Suprapubic skin (tissue), 4 donors: ENCODE measurements around the gene SLC40A1. TPM values are rescaled to one million over a fixed set of nuclear protein-coding genes. Genes with fewer than 3 reads are reported as not detected.

ENCODE experiments used
- DNase-seq, 2 donors: peaks; one replicate each; pipeline ENCODE4 v3.0.0-alpha.2; 2019; ENCODE audit warnings: low spot score in 2 of 2
- H3K27ac ChIP-seq: fragments of 200-600 bp; sonication (generic); one replicate; pipeline ENCODE4 v1.5.1; 2019
- H3K27me3 ChIP-seq: fragments of 200-600 bp; sonication (generic); one replicate; pipeline ENCODE4 v1.5.1; 2019
- H3K36me3 ChIP-seq: fragments of 200-600 bp; sonication (generic); one replicate; pipeline ENCODE4 v1.5.1; 2019
- H3K4me1 ChIP-seq: fragments of 200-600 bp; sonication (generic); one replicate; pipeline ENCODE4 v1.5.1; 2019
- H3K4me3 ChIP-seq: fragments of 200-600 bp; sonication (generic); one replicate; pipeline ENCODE4 v1.5.1; 2019; ENCODE audit warnings: mild to moderate bottlenecking
- H3K9me3 ChIP-seq: fragments of 200-600 bp; sonication (generic); one replicate; pipeline ENCODE4 v1.5.1; 2019
- EP300 ChIP-seq: sonication (generic); formaldehyde crosslinking; IDR thresholded peaks from one replicate; pipeline ENCODE4 v1.6.1; 2017; ENCODE audit warnings: antibody characterized with exemption
- POLR2A ChIP-seq, 2 donors: fragments of 450-650 bp; IDR thresholded peaks; one replicate each; pipeline ENCODE4 v1.6.1; 2017; ENCODE audit warnings: antibody characterized with exemption in 2 of 2, mild to moderate bottlenecking in 2 of 2, moderate library complexity in 2 of 2
- POLR2AphosphoS5 ChIP-seq, 3 donors: sonication (generic); formaldehyde crosslinking; IDR thresholded peaks; one replicate each; pipeline ENCODE4 v1.6.1; 2017; ENCODE audit warnings: antibody characterized with exemption in 3 of 3
- WGBS: methylation state at CpG from one replicate; pipeline ENCODE4 v1.1.5; 2018; 5-methylcytosine and 5-hydroxymethylcytosine counted together
- total RNA-seq, 4 donors: library from RNA; depleted of rRNA; stranded (reverse); fragments of >200 nt; gene quantifications; one replicate each; pipeline ENCODE4 v1.1.0, GENCODE V29; 2016
- TF ChIP-seq, protein P1 (sequence below), 2 donors: fragments of 200-600 bp in 1 of 2; fragments of 450-650 bp in 1 of 2; sonication (generic) in 1 of 2; IDR thresholded peaks; one replicate each; pipeline ENCODE4 v1.5.1; 2016 to 2019; ENCODE audit warnings: antibody characterized with exemption in 2 of 2, mild to moderate bottlenecking in 1 of 2, moderate library complexity in 1 of 2

Gene SLC40A1
- total RNA-seq, 4 donors from 2014 or later: 17.2 to 33.6 (median 19.6) TPM

DNA sequence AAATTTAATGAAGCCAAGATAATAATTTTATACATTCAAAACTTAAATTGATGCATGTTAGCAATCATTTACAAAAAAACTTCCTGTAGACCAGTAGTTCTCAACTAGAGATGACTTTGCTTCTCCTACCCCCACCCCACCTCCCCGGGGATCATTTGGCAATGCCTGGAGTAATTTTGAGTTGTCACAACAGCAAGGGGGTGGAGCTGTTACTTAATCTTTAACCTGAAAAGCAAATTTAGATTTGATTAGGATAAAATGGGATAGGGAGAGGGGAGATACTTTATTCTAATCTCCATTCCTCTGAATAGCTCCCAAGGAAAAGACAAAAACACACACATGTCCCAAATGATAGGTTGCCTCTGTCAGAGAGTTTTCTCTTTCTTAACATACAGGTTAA, 4.2 kb downstream of the SLC40A1 start:
- no peak overlapping the region for H3K4me3 ChIP-seq
- H3K9me3 ChIP-seq: no peaks in the 10 kb centered on the region
- no peak for TF ChIP-seq POLR2A (IDR thresholded peaks at IDR 0.05)
- TF ChIP-seq, protein P1, sequence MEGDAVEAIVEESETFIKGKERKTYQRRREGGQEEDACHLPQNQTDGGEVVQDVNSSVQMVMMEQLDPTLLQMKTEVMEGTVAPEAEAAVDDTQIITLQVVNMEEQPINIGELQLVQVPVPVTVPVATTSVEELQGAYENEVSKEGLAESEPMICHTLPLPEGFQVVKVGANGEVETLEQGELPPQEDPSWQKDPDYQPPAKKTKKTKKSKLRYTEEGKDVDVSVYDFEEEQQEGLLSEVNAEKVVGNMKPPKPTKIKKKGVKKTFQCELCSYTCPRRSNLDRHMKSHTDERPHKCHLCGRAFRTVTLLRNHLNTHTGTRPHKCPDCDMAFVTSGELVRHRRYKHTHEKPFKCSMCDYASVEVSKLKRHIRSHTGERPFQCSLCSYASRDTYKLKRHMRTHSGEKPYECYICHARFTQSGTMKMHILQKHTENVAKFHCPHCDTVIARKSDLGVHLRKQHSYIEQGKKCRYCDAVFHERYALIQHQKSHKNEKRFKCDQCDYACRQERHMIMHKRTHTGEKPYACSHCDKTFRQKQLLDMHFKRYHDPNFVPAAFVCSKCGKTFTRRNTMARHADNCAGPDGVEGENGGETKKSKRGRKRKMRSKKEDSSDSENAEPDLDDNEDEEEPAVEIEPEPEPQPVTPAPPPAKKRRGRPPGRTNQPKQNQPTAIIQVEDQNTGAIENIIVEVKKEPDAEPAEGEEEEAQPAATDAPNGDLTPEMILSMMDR (IDR thresholded peaks at IDR 0.05): no peak
- no peak for TF ChIP-seq EP300
- TF ChIP-seq POLR2AphosphoS5 (IDR thresholded peaks at IDR 0.05): no peak
- peaks cover 41% of the 10 kb centered on the region for H3K4me1 ChIP-seq
- H3K27ac ChIP-seq: no peak overlapping the region
- 39% methylated on average over 1 of the region's 1 CpG for WGBS
- no peaks in the 10 kb centered on the region for H3K27me3 ChIP-seq
- DNase-seq: no peak
- peaks cover 25% of the 10 kb centered on the region for H3K36me3 ChIP-seq

DNA sequence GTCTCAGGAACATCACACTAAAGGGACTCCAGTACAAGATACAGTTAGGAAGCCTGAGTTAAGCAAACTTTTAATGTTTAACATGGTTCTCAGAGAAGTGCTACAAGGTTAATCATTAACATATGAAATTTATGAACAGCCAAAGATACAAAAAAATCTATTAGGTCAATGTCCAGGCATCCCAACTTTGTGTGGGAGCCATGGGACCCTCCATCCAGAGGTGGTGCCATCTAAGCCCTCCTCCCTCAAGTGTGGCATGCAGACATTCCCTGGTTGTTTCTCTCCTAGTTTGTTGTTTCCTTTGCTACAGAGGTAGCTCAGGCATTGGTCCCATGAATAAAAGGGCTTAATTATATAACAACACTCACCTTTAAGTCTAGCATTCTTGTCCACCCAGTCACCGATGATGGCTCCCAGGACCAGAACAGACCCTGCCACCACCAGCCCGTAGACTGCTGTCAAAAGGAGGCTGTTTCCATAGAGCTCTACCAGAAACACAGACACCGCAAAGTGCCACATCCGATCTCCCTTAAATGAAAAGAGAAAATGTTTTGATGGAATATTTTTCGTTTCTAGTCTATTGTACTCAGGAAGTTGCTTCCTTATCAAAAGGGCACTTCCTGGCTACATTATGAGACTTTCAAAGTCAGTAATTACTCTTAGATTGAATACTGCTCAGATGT, 5.7 kb downstream of the SLC40A1 start:
- H3K9me3 ChIP-seq: no peaks in the 10 kb centered on the region
- peaks cover 39% of the 10 kb centered on the region for H3K4me1 ChIP-seq
- H3K27ac ChIP-seq: no peak overlapping the region
- H3K36me3 ChIP-seq: peaks cover 34% of the 10 kb centered on the region
- TF ChIP-seq POLR2AphosphoS5 (IDR thresholded peaks at IDR 0.05) (no peak), EP300 (no peak), POLR2A (IDR thresholded peaks at IDR 0.05) (no peak)
- TF ChIP-seq, protein P1 (IDR thresholded peaks at IDR 0.05): no peak
- 82% methylated on average over 5 of the region's 5 CpGs for WGBS
- no peak overlapping the region for H3K4me3 ChIP-seq
- DNase-seq: no peak
- no peaks in the 10 kb centered on the region for H3K27me3 ChIP-seq

DNA sequence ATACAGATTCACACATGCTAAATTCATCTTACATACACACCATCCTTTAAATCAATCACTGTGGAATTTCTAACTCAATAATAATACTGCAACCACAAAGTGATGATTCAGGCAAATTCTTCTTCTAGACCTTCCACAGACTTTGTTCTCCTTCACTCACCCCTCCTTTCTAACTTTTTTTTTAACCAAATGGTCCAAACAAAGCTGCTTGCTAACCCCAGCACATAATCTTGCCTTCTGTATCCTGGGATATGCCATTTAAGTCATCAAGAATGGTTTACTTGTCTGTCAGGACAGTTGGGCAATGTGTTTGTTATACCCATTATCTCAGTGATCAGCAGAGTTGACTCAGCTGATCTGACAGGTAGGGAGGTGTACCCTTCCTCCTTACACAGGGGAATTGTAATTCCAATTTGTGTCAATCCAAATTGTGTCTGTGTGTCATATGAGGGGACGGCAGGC, 10.0 kb downstream of the SLC40A1 start:
- Histone ChIP-seq H3K27me3 (no peaks in the 10 kb centered on the region), H3K4me1 (peaks cover 19% of the 10 kb centered on the region), H3K9me3 (no peaks in the 10 kb centered on the region), H3K36me3 (peaks cover 51% of the 10 kb centered on the region), H3K27ac (no peak overlapping the region), H3K4me3 (no peak overlapping the region)
- 96% methylated on average over 1 of the region's 1 CpG for WGBS
- no peak for DNase-seq
- TF ChIP-seq POLR2A (IDR thresholded peaks at IDR 0.05) (no peak), POLR2AphosphoS5 (IDR thresholded peaks at IDR 0.05) (no peak), EP300 (no peak)
- TF ChIP-seq, protein P1 (IDR thresholded peaks at IDR 0.05): no peak

DNA sequence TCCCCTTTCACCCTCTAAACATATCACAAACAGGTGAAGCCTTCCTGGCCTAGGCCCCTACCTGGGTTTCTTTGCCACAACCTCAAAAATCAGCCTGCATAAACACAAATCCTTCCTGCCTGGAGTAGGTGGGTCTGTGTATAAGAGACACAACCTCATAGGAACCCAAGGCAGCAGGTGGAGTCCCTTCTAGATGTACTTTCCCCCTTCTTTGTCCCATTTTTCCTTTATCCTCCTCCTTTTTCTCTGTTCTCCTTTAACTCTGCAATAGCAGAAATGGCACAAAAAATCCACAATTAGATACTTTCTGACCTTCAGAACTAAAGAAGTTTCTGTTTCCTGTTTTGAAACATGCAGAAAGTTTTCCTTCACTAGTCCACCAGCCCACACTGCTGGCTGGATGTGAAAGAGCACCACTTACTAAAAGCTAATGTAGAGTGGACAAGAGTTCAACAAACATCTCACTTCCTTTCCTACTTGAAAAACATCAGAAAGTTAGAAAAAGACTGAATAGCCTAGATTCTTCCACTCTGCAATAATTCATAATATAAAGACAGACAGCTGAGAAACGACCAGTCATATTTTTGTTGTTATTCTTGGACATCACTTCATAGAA, 11.2 kb downstream of the SLC40A1 start:
- peaks cover 19% of the 10 kb centered on the region for H3K4me1 ChIP-seq
- DNase-seq: no peak

DNA sequence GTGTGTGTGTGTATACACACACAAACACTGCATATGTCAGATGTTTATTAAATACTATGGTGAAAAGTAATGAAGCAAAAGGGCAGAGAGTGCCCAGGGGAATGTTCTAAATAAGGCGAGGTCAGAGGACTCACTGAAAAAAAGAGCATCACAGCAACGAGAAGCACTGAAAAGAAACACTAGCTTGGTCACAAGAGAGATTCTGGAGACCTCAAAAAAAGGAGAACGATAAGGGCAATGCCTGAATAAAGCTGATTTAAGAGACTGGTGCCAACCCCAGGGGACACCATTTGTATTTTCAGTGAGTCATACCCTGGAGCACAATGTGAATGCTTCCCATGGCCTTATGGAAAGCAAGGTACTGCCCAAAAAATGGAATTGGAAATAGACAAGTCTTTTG, 14.5 kb downstream of the SLC40A1 start:
- peaks cover 47% of the 10 kb centered on the region for H3K36me3 ChIP-seq
- TF ChIP-seq, protein P1 (IDR thresholded peaks at IDR 0.05): no peak
- TF ChIP-seq EP300: no peak
- no peak for TF ChIP-seq POLR2A (IDR thresholded peaks at IDR 0.05)
- TF ChIP-seq POLR2AphosphoS5 (IDR thresholded peaks at IDR 0.05): no peak
- H3K4me3 ChIP-seq: no peak overlapping the region
- H3K4me1 ChIP-seq: peaks cover 31% of the 10 kb centered on the region
- no peaks in the 10 kb centered on the region for H3K27me3 ChIP-seq
- no peak for DNase-seq
- H3K27ac ChIP-seq: peak overlapping the region; percentile 33
- H3K9me3 ChIP-seq: no peaks in the 10 kb centered on the region
- 56% methylated on average over 3 of the region's 3 CpGs for WGBS

More for the DNA sequence above, 11.2 kb downstream of the SLC40A1 start:
- H3K36me3 ChIP-seq: peaks cover 57% of the 10 kb centered on the region
- no peaks in the 10 kb centered on the region for H3K27me3 ChIP-seq
- TF ChIP-seq, protein P1 (IDR thresholded peaks at IDR 0.05): no peak
- no peak for TF ChIP-seq POLR2AphosphoS5 (IDR thresholded peaks at IDR 0.05)
- TF ChIP-seq EP300: no peak
- TF ChIP-seq POLR2A (IDR thresholded peaks at IDR 0.05): no peak
- no peaks in the 10 kb centered on the region for H3K9me3 ChIP-seq
- no peak overlapping the region for H3K27ac ChIP-seq
- no peak overlapping the region for H3K4me3 ChIP-seq
- WGBS: 26% methylated on average over 1 of the region's 1 CpG
